Neuronal stem cell (in vitro differentiated cells): ENCODE measurements around the gene RBMS3.

Source experiments
- DNase-seq: peaks from one replicate; pipeline ENCODE4 v3.0.0-alpha.2; 2013; ENCODE audit warnings: low spot score
- H2AFZ ChIP-seq: one replicate; pipeline ENCODE4 v1.6.1; 2013; ENCODE audit warnings: mild to moderate bottlenecking, low read length, inconsistent platforms
- H2AK5ac ChIP-seq: 2 replicates; pipeline ENCODE4 v1.6.1; 2013; ENCODE audit warnings: low read depth, mild to moderate bottlenecking, inconsistent platforms, low read length, moderate library complexity, mixed read lengths
- H2BK120ac ChIP-seq: 2 replicates; pipeline ENCODE4 v1.6.1; 2013; ENCODE audit warnings: low read depth, mild to moderate bottlenecking, inconsistent platforms, low read length, moderate library complexity, mixed read lengths
- H2BK12ac ChIP-seq: one replicate; pipeline ENCODE4 v1.6.1; 2013; ENCODE audit warnings: low read length, inconsistent platforms
- H2BK15ac ChIP-seq: 2 replicates; pipeline ENCODE4 v1.6.1; 2013; ENCODE audit warnings: mild to moderate bottlenecking, low read length, inconsistent platforms, mixed read lengths
- H2BK5ac ChIP-seq: one replicate; pipeline ENCODE4 v1.6.1; 2013; ENCODE audit warnings: inconsistent platforms, mild to moderate bottlenecking, low read length, moderate library complexity
- H3K14ac ChIP-seq: one replicate; pipeline ENCODE4 v1.6.1; 2013; ENCODE audit warnings: low read length, inconsistent platforms
- H3K18ac ChIP-seq: 2 replicates; pipeline ENCODE4 v1.6.1; 2013; ENCODE audit warnings: low read length, inconsistent platforms
- H3K23ac ChIP-seq: 2 replicates; pipeline ENCODE4 v1.6.1; 2013; ENCODE audit warnings: low read depth, mild to moderate bottlenecking, mixed read lengths, low read length, inconsistent platforms; ENCODE audit not compliant: poor library complexity
- H3K27ac ChIP-seq: replicated peaks from 3 replicates; pipeline ENCODE4 v1.5.1; 2013; ENCODE audit warnings: low read length, inconsistent platforms
- H3K27me3 ChIP-seq, 3 experiments: 2 replicates each; pipeline ENCODE4 v1.6.1; 2013; ENCODE audit warnings: low read length in 3 of 3, mild to moderate bottlenecking in 2 of 3, inconsistent platforms in 1 of 3, low read depth in 1 of 3, mixed read lengths in 1 of 3, moderate library complexity in 1 of 3; ENCODE audit not compliant: control insufficient read depth in 3 of 3, insufficient read depth in 3 of 3
- H3K36me3 ChIP-seq, 2 donors: replicated peaks in 1 of 2; 2 replicates each; pipeline ENCODE4 v1.6.1; 2013; ENCODE audit warnings: low read length in 2 of 2; ENCODE audit not compliant: control insufficient read depth in 2 of 2, insufficient read depth in 2 of 2
- H3K4ac ChIP-seq: 2 replicates; pipeline ENCODE4 v1.6.1; 2013; ENCODE audit warnings: inconsistent platforms, mild to moderate bottlenecking, low read length, moderate library complexity
- H3K4me1 ChIP-seq, 2 donors: 1 replicate in 1 of 2; 2 replicates in 1 of 2; pipeline ENCODE4 v1.6.1; 2013; ENCODE audit warnings: low read length in 2 of 2, low read depth in 1 of 2; ENCODE audit not compliant: control insufficient read depth in 2 of 2, insufficient read depth in 1 of 2
- H3K4me2 ChIP-seq: one replicate; pipeline ENCODE4 v1.6.1; 2013; ENCODE audit warnings: mild to moderate bottlenecking, low read length, inconsistent platforms; ENCODE audit not compliant: insufficient read depth, poor library complexity, severe bottlenecking
- H3K4me3 ChIP-seq, 2 donors: 2 replicates each; pipeline ENCODE4 v1.5.1; 2013; ENCODE audit warnings: low read length in 2 of 2, mild to moderate bottlenecking in 2 of 2, inconsistent platforms in 1 of 2, moderate library complexity in 1 of 2
- H3K79me1 ChIP-seq: one replicate; pipeline ENCODE4 v1.6.1; 2013; ENCODE audit warnings: low read depth, mild to moderate bottlenecking, inconsistent platforms, low read length, moderate library complexity
- H3K9ac ChIP-seq: one replicate; pipeline ENCODE4 v1.6.1; 2013; ENCODE audit warnings: mild to moderate bottlenecking, low read depth, low read length, inconsistent platforms; ENCODE audit not compliant: poor library complexity
- H3K9me3 ChIP-seq, 2 donors: replicated peaks in 1 of 2; 2 replicates each; pipeline versions ENCODE3 to v1.6.1; 2013; ENCODE audit warnings: low read length in 2 of 2, mild to moderate bottlenecking in 2 of 2, inconsistent platforms in 1 of 2, low read depth in 1 of 2, mixed read lengths in 1 of 2, moderate library complexity in 1 of 2; ENCODE audit not compliant: control insufficient read depth in 2 of 2, insufficient read depth in 1 of 2
- H4K8ac ChIP-seq: one replicate; pipeline ENCODE4 v1.6.1; 2013; ENCODE audit warnings: low read depth, mild to moderate bottlenecking, inconsistent platforms, low read length, moderate library complexity
- H4K91ac ChIP-seq: one replicate; pipeline ENCODE4 v1.6.1; 2013; ENCODE audit warnings: low read length, low read depth, mild to moderate bottlenecking, inconsistent platforms; ENCODE audit not compliant: poor library complexity
- WGBS, 2 donors: extraction: QIAGEN DNeasy Blood & Tissue Kit; methylation state at CpG; one replicate each; pipeline ENCODE4 v1.1.7; 2013; ENCODE audit warnings: missing lambda C conversion rate in 2 of 2, mixed read lengths in 1 of 2; ENCODE audit not compliant: insufficient read length in 2 of 2, insufficient replicate concordance in 1 of 2; ENCODE audit errors: extremely low coverage in 2 of 2; 5-methylcytosine and 5-hydroxymethylcytosine counted together

The RBMS3 gene

DNA sequence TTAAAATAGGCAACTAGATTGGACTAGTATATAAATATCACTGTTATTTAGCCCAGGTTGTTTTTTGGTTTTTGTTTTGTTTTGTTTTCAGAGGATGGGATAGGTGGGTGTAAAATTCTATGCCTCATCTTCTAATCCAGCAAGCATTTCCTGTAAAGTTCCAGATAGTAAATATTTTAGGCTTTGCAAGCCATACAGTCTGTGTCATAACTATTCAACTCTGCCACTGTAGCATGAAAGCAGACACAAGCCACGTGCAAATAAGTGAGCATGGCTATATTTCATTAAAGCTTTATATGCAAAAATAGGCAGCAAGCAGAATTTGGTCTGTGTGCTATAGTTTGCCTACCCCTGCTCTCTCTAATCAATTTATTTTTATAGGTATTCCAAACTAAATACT, 668.3 kb downstream of the RBMS3 start:
- H3K36me3 ChIP-seq, result no peaks in the 10 kb centered on the region
- no peak overlapping the region for H2AK5ac ChIP-seq
- H3K79me1 ChIP-seq, result no peaks in the 10 kb centered on the region
- no peak overlapping the region for H3K23ac ChIP-seq
- H2BK5ac ChIP-seq, result no peak overlapping the region
- no peak overlapping the region for H3K4me3 ChIP-seq
- peaks cover 0 to 3% of the 10 kb centered on the region in 2 donors for H3K4me1 ChIP-seq
- H2BK12ac ChIP-seq, result no peak overlapping the region
- H2BK15ac ChIP-seq, result no peak overlapping the region
- H2BK120ac ChIP-seq, result no peak overlapping the region
- H3K9me3 ChIP-seq, result no peaks in the 10 kb centered on the region
- no peak overlapping the region for H2AFZ ChIP-seq
- H3K18ac ChIP-seq, result no peak overlapping the region
- H3K4ac ChIP-seq, result no peak overlapping the region
- H3K4me2 ChIP-seq, result no peak overlapping the region
- H3K27me3 ChIP-seq, result no peaks in the 10 kb centered on the region
- H3K27ac ChIP-seq, result no peak overlapping the region
- no peak overlapping the region for H3K14ac ChIP-seq
- H4K8ac ChIP-seq, result no peak overlapping the region
- no CpG with 5 or more reads among the region's 1 CpG for WGBS, 2 donors
- H3K9ac ChIP-seq, result no peak overlapping the region
- DNase-seq, result no peak
- no peak overlapping the region for H4K91ac ChIP-seq

DNA sequence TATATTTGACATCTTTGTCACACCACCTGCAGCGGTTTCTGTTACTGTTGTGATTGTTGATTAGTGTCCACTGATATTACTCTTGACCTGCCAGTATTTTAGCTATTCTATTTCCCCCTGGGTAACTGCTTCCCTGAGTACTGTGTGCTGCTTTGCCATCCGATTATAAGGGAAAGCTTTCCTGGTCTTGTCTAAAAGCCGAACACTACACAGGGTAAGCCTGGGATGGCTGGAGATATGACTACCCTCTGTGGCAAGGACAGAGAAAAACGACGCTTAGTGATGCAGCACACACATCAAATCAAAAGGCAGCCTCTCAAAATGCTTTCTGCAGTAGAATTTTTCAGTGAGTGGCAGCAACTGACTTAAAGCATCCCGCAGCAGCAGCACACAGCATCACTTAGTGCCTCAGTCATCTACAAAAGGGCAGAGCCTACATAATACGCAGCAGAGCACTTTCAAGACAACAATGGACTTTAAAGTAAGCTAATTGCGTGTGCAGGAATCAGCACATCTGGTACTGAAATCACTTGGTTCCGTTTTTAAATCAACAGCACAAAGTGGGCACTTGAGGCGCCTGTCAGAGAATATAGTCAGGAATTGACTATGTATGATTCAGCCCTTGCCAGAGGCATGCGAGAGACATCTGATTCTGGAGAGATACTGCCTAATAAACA, 669.2 kb downstream of the RBMS3 start:
- Histone ChIP-seq H3K4me1 (peaks cover 0 to 3% of the 10 kb centered on the region in 2 donors), H3K4me2 (no peak overlapping the region), H3K27ac (no peak overlapping the region), H3K36me3 (no peaks in the 10 kb centered on the region), H4K91ac (no peak overlapping the region), H2BK15ac (no peak overlapping the region), H4K8ac (no peak overlapping the region), H2BK120ac (no peak overlapping the region), H2BK5ac (no peak overlapping the region), H3K9ac (no peak overlapping the region), H3K27me3 (no peaks in the 10 kb centered on the region), H3K9me3 (no peaks in the 10 kb centered on the region), H2BK12ac (no peak overlapping the region), H2AK5ac (no peak overlapping the region), H3K23ac (no peak overlapping the region), H2AFZ (peak overlapping the region; percentile 19), H3K4ac (no peak overlapping the region), H3K79me1 (no peaks in the 10 kb centered on the region), H3K4me3 (no peak overlapping the region), H3K14ac (no peak overlapping the region), H3K18ac (no peak overlapping the region)
- WGBS, 2 donors, result no CpG with 5 or more reads among the region's 11 CpGs
- no peak for DNase-seq

DNA sequence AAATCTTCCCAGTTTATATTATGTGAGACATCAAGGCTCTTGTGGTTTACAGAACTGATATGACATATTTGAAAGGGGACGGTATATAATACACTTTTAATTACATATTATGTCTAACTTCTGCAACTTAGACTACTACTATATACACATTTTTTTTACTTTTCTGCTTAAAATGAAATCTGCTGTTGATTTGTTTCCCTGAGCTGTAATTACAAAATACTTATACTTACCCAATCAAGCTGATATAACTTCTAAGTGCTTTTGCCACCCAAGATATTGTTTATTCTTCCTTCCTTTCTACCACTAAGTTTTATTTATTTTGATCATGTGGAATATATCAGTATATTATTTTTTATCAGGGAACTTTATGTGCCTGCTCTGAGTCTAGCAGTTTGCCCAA, 671.6 kb downstream of the RBMS3 start:
- H2BK12ac ChIP-seq, result no peak overlapping the region
- no CpG with 5 or more reads among the region's 1 CpG for WGBS, 2 donors
- H3K4me2 ChIP-seq, result no peak overlapping the region
- no peak overlapping the region for H2AK5ac ChIP-seq
- no peak overlapping the region for H3K9ac ChIP-seq
- no peak overlapping the region for H2BK15ac ChIP-seq
- DNase-seq, result no peak
- no peaks in the 10 kb centered on the region for H3K9me3 ChIP-seq
- H3K27ac ChIP-seq, result no peak overlapping the region
- no peak overlapping the region for H3K4ac ChIP-seq
- H4K91ac ChIP-seq, result no peak overlapping the region
- H2AFZ ChIP-seq, result no peak overlapping the region
- H2BK120ac ChIP-seq, result no peak overlapping the region
- no peak overlapping the region for H3K23ac ChIP-seq
- no peak overlapping the region for H2BK5ac ChIP-seq
- no peaks in the 10 kb centered on the region for H3K27me3 ChIP-seq
- H3K79me1 ChIP-seq, result no peaks in the 10 kb centered on the region
- H3K4me3 ChIP-seq, result no peak overlapping the region
- H3K4me1 ChIP-seq, result peaks cover 0 to 7% of the 10 kb centered on the region in 2 donors
- no peaks in the 10 kb centered on the region for H3K36me3 ChIP-seq
- no peak overlapping the region for H3K14ac ChIP-seq
- H3K18ac ChIP-seq, result no peak overlapping the region
- no peak overlapping the region for H4K8ac ChIP-seq

DNA sequence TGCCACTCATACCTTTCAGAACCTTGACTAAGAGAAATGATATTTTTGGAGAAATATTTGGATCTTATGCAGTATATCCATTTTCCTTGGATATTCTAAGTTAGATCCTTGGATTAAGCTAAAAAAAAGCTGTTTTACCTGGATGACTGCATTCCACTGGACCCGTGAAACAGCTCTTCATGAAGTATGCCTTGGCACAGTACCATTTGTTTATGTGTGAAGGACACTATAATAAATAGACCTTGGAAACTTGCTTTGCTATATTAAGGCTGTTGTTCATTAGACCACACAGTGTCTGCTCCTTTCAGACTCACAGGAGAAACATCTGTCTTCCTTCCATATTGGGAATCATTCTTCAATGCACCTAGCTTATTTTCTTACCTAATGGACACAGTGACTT, 674.5 kb downstream of the RBMS3 start:
- Histone ChIP-seq H3K4me2 (no peak overlapping the region), H3K14ac (no peak overlapping the region), H4K8ac (no peak overlapping the region), H3K27ac (no peak overlapping the region), H3K9ac (no peak overlapping the region), H2BK12ac (no peak overlapping the region), H3K4ac (no peak overlapping the region), H3K18ac (no peak overlapping the region), H3K27me3 (no peaks in the 10 kb centered on the region), H2BK5ac (no peak overlapping the region), H3K36me3 (no peaks in the 10 kb centered on the region), H3K9me3 (peaks cover 0 to 8% of the 10 kb centered on the region in 2 donors), H3K4me1 (peaks cover 0 to 7% of the 10 kb centered on the region in 2 donors), H2AK5ac (no peak overlapping the region), H3K23ac (no peak overlapping the region), H2AFZ (no peak overlapping the region), H4K91ac (no peak overlapping the region), H3K4me3 (no peak overlapping the region), H2BK15ac (no peak overlapping the region), H3K79me1 (no peaks in the 10 kb centered on the region), H2BK120ac (no peak overlapping the region)
- DNase-seq, result no peak
- no CpG with 5 or more reads among the region's 1 CpG for WGBS, 2 donors
